SK-N-MC (cell line): ENCODE data around the gene DOC2B.

Source experiments
- EZH2 ChIP-seq: fragments of 200-600 bp; sonication (generic); IDR thresholded peaks from one replicate; pipeline ENCODE4 v1.6.1; 2017; ENCODE audit warnings: antibody characterized with exemption
- POLR2AphosphoS5 ChIP-seq: IDR thresholded peaks from 2 replicates; pipeline ENCODE4 v1.6.1; 2012; ENCODE audit warnings: mild to moderate bottlenecking, low read depth, low read length, borderline replicate concordance

DNA sequence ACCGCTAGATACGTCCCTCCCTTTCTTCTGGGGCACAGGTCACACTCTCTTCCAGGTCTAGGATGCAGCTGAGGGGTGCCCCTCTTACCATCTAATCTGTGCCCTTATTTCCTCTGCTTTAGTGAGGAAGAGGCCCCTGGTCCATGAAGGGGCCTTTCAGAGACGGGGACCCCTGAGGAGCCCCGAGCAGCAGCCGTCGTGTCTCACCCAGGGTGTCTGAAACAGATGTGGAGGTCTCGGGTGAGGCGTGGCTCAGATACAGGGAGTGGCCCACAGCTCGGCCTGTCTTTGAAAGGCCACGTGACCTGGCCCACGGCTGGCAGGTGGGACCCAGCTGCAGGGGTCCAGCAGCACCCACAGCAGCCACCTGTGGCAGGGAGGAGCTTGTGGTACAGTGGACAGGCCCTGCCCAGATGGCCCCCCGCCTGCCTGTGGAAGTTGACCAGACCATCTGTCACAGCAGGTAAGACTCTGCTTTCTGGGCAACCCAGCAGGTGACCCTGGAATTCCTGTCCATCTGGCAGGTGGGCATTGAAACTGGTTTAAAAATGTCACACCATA lies 28.5 kb downstream of the DOC2B start:
- no peak for TF ChIP-seq POLR2AphosphoS5
- no peak for TF ChIP-seq EZH2
